NCI-H82 treated with DMSO at 0.1 percent for 48 hours (cell line): ENCODE results near the gene OTUD1.

Experiments
- DNase-seq: peaks from one replicate; lab custom pipeline; 2025; ENCODE audit not compliant: unreplicated experiment; lab: John Stamatoyannopoulos, UW

The OTUD1 gene

GRCh38 chr10:23467012-23467411 is 28.1 kb downstream of the OTUD1 start:
- no peak for DNase-seq

GRCh38 chr10:23467548-23467947 is 28.7 kb downstream of the OTUD1 start:
- no peak for DNase-seq

GRCh38 chr10:23469596-23470237 is 30.8 kb downstream of the OTUD1 start:
- DNase-seq = no peak

- DNase-seq = no peak
Measured at GRCh38 chr10:23472181-23472580, 33.3 kb downstream of the OTUD1 start.

GRCh38 chr10:23474081-23474480 is 35.2 kb downstream of the OTUD1 start:
- DNase-seq = no peak

- DNase-seq = no peak
Measured at GRCh38 chr10:23474626-23475025, 35.8 kb downstream of the OTUD1 start.

- no peak for DNase-seq
Measured at GRCh38 chr10:23478570-23478969, 39.7 kb downstream of the OTUD1 start.

- DNase-seq = no peak
Measured at GRCh38 chr10:23479798-23480473, 41.1 kb downstream of the OTUD1 start.

GRCh38 chr10:23481363-23481961 is 42.6 kb downstream of the OTUD1 start:
- DNase-seq = no peak

- DNase-seq = no peak
Measured at GRCh38 chr10:23490115-23490514, 51.2 kb downstream of the OTUD1 start.
